ENCODE results near the gene NAT14.

GRCh38 chr19:55491546-55492360 is 6.8 kb downstream of the NAT14 start:
- TF ChIP-seq CTCF (IDR thresholded peaks at IDR 0.05; ENCODE audit: poor library complexity, severe bottlenecking) (no peak), RAD21 (conservative IDR thresholded peaks at IDR 0.05) (no peak)

Data from neural cell (in vitro differentiated cells).